Gastroesophageal sphincter (tissue), 4 donors: Measurements from ENCODE around the gene RANGAP1. TPM values are rescaled to one million over a fixed set of nuclear protein-coding genes. Genes with fewer than 3 reads are reported as not detected.
"Not testable (repeated sequence)": the region's sequence is repeated elsewhere in the genome, so short reads cannot be mapped to it uniquely, and the experiment has no call there.

Experiments used
- ATAC-seq: fragments of 150-250 bp; one replicate; pipeline ENCODE4 v1.9.1; 2016; ENCODE audit warnings: mild to moderate bottlenecking, moderate library complexity
- H3K27ac ChIP-seq, 4 donors: fragments of 200-600 bp; sonication (generic) in 3 of 4; 1 replicate in 3 of 4; 2 replicates in 1 of 4; pipeline ENCODE4 v1.5.1; 2016 to 2019
- H3K27me3 ChIP-seq: fragments of 200-600 bp; sonication (generic); one replicate; pipeline ENCODE4 v1.5.1; 2019
- H3K36me3 ChIP-seq, 2 donors: fragments of 200-600 bp; sonication (generic); one replicate each; pipeline ENCODE4 v1.5.1; 2019; ENCODE audit warnings: control low read depth in 1 of 2
- H3K4me1 ChIP-seq, 3 donors: fragments of 200-600 bp; sonication (generic); 1 replicate in 2 of 3; 2 replicates in 1 of 3; pipeline ENCODE4 v1.5.1; 2016 to 2019; ENCODE audit warnings: control low read depth in 2 of 3
- H3K4me3 ChIP-seq, 2 donors: fragments of 200-600 bp; sonication (generic); one replicate each; pipeline ENCODE4 v1.5.1; 2019; ENCODE audit warnings: mild to moderate bottlenecking in 1 of 2, moderate library complexity in 1 of 2
- H3K9me3 ChIP-seq, 3 donors: fragments of 200-600 bp; sonication (generic); one replicate each; pipeline ENCODE4 v1.5.1; 2017 to 2019; ENCODE audit warnings: control low read depth in 2 of 3
- CTCF ChIP-seq, 4 experiments: fragments of 200-600 bp in 2 of 4; fragments of 450-650 bp in 2 of 4; sonication (generic) in 1 of 4; IDR thresholded peaks; one replicate each; pipeline ENCODE4 v1.5.1; 2017 to 2019; ENCODE audit warnings: antibody characterized with exemption in 4 of 4, mild to moderate bottlenecking in 2 of 4, moderate library complexity in 2 of 4
- EP300 ChIP-seq: sonication (generic); formaldehyde crosslinking; IDR thresholded peaks from one replicate; pipeline ENCODE4 v1.6.1; 2017; ENCODE audit warnings: antibody characterized with exemption, mild to moderate bottlenecking
- POLR2A ChIP-seq, 2 donors: fragments of 450-650 bp; IDR thresholded peaks; one replicate each; pipeline ENCODE4 v1.6.1; 2017; ENCODE audit warnings: antibody characterized with exemption in 2 of 2, mild to moderate bottlenecking in 2 of 2, moderate library complexity in 1 of 2
- POLR2AphosphoS5 ChIP-seq: sonication (generic); formaldehyde crosslinking; IDR thresholded peaks from one replicate; pipeline ENCODE4 v1.6.1; 2017; ENCODE audit warnings: antibody characterized with exemption
- WGBS, 2 donors: methylation state at CpG; one replicate each; pipeline ENCODE4 v1.1.5; 2018; ENCODE audit warnings: low coverage in 1 of 2; 5-methylcytosine and 5-hydroxymethylcytosine counted together
- total RNA-seq, 4 donors: library from RNA; depleted of rRNA; stranded (reverse); fragments of >200 nt; gene quantifications; one replicate each; pipeline ENCODE4 v1.1.0, GENCODE V29; 2016

Gene RANGAP1
- total RNA-seq, 4 donors from 2014 or later = 47.9 to 91.5 (median 59.1) TPM

- no peak overlapping the region for H3K27ac ChIP-seq
- no peaks in the 10 kb centered on the region for H3K27me3 ChIP-seq
- H3K36me3 ChIP-seq = peaks cover 0 to 99% of the 10 kb centered on the region in 2 donors
- WGBS, 2 donors = 100% methylated on average over 2 of the region's 7 CpGs; no CpG with 5 or more reads in 1 of the 2 donors
- no peak for TF ChIP-seq CTCF (IDR thresholded peaks at IDR 0.05)
- no peak for TF ChIP-seq POLR2A (IDR thresholded peaks at IDR 0.05)
- no peak for TF ChIP-seq EP300
- TF ChIP-seq POLR2AphosphoS5 = no peak
- no peaks in the 10 kb centered on the region for H3K9me3 ChIP-seq
- H3K4me1 ChIP-seq = peaks cover 0 to 10% (median 0%) of the 10 kb centered on the region in 3 donors
- ATAC-seq = no peak
- no peak overlapping the region for H3K4me3 ChIP-seq
Measured at GRCh38 chr22:41260871-41261270, 25.1 kb downstream of the RANGAP1 start.

GRCh38 chr22:41259756-41260155 lies 26.2 kb downstream of the RANGAP1 start:
- not testable (repeated sequence) for H3K27ac ChIP-seq, ATAC-seq, H3K4me3 ChIP-seq, H3K9me3 ChIP-seq, H3K27me3 ChIP-seq
- Histone ChIP-seq H3K4me1 (peaks cover 0 to 10% (median 0%) of the 10 kb centered on the region in 3 donors), H3K36me3 (peaks cover 0 to 100% of the 10 kb centered on the region in 2 donors)
- 100% methylated on average over 4 of the region's 4 CpGs; no CpG with 5 or more reads in 1 of the 2 donors for WGBS, 2 donors

- peaks cover 0 to 100% of the 10 kb centered on the region in 2 donors for H3K36me3 ChIP-seq
- H3K4me3 ChIP-seq = no peak overlapping the region
- 90 to 100% methylated on average over 2 to 3 of the region's 11 CpGs for WGBS, 2 donors
- H3K9me3 ChIP-seq = no peaks in the 10 kb centered on the region
- H3K4me1 ChIP-seq = peaks cover 0 to 10% (median 0%) of the 10 kb centered on the region in 3 donors
- H3K27me3 ChIP-seq = no peaks in the 10 kb centered on the region
- TF ChIP-seq POLR2A (IDR thresholded peaks at IDR 0.05) = no peak
- no peak for TF ChIP-seq EP300
- no peak for TF ChIP-seq CTCF (IDR thresholded peaks at IDR 0.05)
- TF ChIP-seq POLR2AphosphoS5 = no peak
- ATAC-seq = no peak
- no peak overlapping the region for H3K27ac ChIP-seq
Measured at GRCh38 chr22:41257696-41258095, 28.3 kb downstream of the RANGAP1 start.

- Histone ChIP-seq H3K4me1 (peaks cover 0 to 10% (median 0%) of the 10 kb centered on the region in 3 donors), H3K27ac (peak overlapping the region in 2 of 4 donors; percentile 46 to 47), H3K27me3 (no peaks in the 10 kb centered on the region), H3K9me3 (no peaks in the 10 kb centered on the region), H3K36me3 (peaks cover 0 to 100% of the 10 kb centered on the region in 2 donors), H3K4me3 (no peak overlapping the region)
- peak; percentile 73 for ATAC-seq
- 65 to 100% methylated on average over 2 to 7 of the region's 20 CpGs for WGBS, 2 donors
- no peak for TF ChIP-seq CTCF (IDR thresholded peaks at IDR 0.05)
- no peak for TF ChIP-seq EP300
- TF ChIP-seq POLR2A (IDR thresholded peaks at IDR 0.05) = no peak
- no peak for TF ChIP-seq POLR2AphosphoS5
Measured at GRCh38 chr22:41256254-41257253, 29.4 kb downstream of the RANGAP1 start.

GRCh38 chr22:41254230-41254629 lies 31.8 kb downstream of the RANGAP1 start:
- 73 to 87% methylated on average over 3 to 7 of the region's 7 CpGs for WGBS, 2 donors
- no peak for ATAC-seq
- H3K27me3 ChIP-seq = no peaks in the 10 kb centered on the region
- peaks cover 0 to 10% (median 0%) of the 10 kb centered on the region in 3 donors for H3K4me1 ChIP-seq
- H3K9me3 ChIP-seq = no peaks in the 10 kb centered on the region
- no peak overlapping the region for H3K4me3 ChIP-seq
- H3K27ac ChIP-seq = no peak overlapping the region
- peaks cover 0 to 100% of the 10 kb centered on the region in 2 donors for H3K36me3 ChIP-seq
- no peak for TF ChIP-seq CTCF (IDR thresholded peaks at IDR 0.05)
